Measurements from ENCODE around the gene RAX2.
A peak's percentile ranks its signal among the peaks of the same experiment; 100 is the strongest.

Gene RAX2

DNA sequence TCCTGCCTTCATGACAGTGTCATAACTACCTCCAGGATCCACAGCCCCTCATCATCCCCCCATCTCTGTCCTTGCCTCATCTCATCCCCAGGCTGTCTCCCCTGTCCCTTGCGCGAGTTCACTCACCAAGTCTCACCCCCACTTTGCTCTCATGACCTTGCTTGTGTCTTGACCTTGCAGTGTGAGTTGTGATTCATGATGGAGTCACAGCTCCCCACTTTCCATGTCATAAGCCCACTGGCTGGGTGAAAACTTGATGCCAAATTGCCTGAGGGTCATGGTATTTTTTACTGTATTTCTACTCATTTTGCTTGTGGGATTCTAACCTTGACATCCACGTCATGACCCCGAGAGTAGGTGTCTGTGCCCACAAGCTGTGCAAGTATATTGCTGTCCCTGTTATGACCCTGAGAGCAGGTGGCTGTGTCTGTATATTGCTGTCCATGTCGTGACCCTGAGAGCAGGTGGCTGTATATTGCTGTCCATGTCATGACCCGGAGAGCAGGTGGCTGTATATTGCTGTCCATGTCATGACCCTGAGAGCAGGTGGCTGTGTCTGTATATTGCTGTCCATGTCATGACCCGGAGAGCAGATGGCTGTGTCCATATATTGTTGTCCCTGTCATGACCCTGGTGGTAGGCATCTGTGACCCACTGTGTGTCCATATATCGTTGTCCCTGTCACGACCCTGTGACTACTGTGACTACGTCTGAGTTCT is 34.4 kb downstream of the RAX2 start:
- intact Hi-C loops (cut with DNase I), result no loop called here
- no peak for DNase-seq

DNA sequence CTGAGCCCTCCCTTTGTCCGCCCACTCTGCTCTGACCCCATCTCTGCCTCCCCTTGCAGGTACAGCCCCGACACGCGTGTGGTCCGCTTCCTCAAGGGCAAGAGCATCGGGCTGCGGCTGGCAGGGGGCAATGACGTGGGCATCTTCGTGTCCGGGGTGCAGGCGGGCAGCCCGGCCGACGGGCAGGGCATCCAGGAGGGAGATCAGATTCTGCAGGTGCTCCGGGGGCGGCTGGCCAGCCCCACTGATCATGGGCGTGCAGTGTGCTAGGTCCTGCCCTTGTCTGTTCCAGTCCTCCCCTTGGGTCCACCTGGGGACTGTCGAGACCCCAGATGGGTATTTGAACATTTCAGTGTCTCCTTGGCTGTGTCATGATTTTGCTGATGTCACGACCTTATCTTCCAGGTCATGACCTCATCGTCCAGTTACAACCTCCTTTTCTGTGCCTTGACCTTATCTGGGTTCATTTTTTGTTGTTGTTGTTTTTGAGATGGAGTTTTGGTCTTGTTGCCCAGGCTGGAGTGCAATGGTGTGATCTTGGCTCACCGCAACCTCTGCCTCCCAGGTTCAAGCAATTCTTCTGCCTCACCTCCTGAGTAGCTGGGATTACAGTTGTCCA is 35.8 kb downstream of the RAX2 start:
- no peak for DNase-seq
- intact Hi-C loops (cut with DNase I), result no loop called here

DNA sequence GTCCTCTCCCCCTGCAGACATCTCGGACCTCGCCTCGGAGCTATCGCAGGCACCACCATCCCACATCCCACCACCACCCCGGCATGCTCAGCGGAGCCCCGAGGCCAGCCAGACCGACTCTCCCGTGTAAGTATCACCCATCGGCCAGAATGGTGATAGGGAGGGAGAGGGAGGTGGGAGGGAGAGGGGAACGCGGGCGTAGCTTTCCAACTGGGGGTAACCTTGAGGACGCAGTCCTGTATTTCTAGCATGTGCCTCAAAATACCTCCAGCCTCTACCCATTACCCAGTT is 37.8 kb downstream of the RAX2 start:
- DNase-seq, result no peak
- intact Hi-C loops (cut with DNase I), result no loop called here

DNA sequence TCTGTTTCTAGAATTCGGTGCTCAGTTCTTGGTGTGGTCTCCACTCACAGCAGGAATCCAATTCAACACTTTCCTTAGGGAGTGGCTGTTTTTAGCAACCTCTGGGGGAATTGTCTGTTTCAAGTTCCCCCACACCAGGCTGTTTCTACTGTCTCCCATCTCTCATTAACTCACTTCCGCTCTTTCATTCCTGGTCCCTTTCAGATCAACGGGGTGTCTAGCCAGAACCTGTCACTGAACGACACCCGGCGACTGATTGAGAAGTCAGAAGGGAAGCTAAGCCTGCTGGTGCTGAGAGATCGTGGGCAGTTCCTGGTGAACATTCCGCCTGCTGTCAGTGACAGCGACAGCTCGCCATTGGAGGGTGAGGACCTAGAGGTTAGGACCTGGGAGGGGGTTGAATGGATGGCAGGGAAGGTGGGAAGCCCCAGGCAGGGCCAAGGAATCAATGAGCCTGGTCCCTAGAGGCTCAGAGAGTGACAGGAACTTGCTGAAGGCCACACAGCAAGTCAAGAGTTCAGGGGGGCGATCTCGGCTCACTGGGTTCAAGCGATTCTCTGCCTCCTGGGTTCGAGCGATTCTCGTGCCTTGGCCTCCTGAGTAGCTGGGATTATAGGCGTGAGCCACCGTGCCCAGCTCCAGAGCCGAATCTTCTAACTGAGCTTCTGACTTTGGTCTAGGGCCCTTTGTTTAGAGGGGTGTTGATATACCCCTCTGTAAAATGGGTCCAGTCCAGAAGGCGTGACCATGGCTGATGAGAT is 38.3 kb downstream of the RAX2 start:
- no peak for DNase-seq
- intact Hi-C loops (cut with DNase I), result no loop called here

DNA sequence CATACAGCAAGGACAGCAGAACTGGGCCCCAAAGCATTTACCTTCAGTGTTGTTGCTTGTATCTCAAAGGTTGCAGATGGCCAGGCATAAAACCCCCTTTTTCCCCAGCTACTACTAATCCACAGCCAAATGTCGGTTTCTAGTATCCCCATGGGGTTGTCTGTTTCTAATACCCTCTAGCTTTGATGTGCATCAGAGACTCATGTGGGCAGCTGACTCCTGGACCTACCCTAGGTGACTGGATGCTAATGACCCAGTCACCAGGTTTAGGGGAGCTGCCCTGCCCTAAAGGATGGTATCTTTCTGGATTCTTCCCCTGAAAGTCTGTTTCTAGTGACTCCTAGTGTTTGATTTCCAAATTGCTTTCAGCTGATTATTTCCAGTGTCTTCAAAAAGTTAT is 39.9 kb downstream of the RAX2 start:
- intact Hi-C loops (cut with DNase I), result no loop called here

DNA sequence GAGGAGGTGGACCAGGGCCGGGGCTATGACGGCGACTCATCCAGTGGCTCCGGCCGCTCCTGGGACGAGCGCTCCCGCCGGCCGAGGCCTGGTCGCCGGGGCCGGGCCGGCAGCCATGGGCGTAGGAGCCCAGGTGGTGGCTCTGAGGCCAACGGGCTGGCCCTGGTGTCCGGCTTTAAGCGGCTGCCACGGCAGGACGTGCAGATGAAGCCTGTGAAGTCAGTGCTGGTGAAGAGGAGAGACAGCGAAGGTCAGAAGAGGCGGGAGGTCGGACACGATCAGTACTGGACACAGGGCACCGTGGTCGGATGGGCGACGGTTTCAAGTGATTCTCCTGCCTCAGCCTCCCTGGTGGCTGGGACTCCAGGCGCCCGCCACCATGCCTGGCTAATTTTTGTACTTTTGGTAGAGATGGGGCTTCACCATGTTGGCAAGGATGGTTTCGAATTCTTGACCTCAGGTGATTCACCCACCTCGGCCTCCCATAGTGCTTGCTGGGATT is 41.5 kb downstream of the RAX2 start:
- intact Hi-C loops (cut with DNase I), result no loop called here
- DNase-seq, result no peak

More for the DNA sequence above, 39.9 kb downstream of the RAX2 start:
- DNase-seq, result no peak

DNA sequence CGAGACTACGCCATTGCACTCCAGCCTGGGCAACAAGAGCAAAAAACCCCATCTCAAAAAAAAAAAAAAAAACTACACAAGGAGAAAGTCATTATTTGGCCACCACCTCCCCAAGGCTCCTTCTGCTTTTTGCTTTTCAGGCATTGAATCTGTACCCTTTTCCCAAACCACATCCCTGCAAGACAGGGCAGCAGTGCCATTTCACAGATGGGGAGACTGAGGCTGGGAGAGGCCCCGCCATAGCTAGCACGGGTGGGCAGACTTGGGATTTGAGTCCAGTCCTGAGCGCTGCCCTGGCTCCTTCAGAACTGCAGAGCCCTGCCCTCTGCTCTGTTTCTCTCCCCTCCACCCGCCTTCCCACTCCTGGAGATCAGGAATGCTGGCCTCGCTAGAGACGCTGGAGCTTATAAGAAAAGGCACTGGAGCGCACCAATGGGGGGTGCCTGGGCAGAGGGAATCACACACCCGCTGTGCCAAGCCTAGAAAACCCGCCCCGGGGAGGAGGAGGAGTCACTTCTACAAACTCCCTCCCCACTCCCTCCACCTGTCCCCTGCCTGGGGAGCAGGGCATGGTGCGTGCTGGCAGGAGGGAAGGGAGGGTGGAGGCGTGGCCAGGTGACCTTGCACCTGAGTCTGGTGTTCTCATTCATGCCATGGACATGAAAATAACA is 46.3 kb downstream of the RAX2 start:
- DNase-seq, result no peak
- intact Hi-C loops (cut with DNase I), result no loop called here

DNA sequence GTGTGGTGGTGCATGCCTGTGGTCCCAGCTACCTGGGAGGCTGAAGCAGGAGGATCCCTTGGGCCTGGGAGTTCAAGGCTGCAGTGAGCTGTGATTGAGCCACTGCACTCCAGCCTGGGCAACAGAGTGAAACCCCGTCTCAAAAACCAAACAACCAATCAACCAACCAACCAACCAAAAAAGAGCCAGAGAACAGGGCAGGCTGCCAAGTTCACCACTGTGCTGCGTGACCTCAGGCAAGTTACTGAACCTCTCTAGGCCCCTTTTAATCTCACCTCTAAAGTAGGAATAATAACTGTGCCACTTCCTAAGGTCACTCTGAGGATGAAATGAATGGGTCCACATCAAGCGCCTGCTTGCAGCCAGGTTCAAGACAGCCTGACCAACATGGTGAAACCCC is 46.9 kb downstream of the RAX2 start:
- intact Hi-C loops (cut with DNase I), result no loop called here
- no peak for DNase-seq

DNA sequence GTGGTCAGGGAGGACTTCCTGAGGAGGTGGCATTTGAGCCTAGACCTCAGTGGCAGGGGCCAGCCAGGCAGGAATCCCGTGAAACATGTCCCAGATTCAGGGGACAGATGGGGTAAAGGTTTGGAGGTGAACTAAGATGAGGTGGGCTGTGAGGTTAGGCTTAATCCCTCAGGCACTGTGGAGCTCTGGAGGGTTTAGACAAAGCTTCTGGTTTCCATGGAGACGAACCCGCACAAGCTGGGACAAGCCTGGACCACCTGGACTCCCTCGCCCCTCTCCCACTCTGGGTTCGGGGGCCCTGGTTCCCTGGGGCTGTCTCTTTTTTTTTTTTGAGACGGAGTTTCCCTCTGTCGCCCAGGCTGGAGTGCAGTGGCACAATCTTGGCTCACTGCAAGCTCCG is 48.1 kb downstream of the RAX2 start:
- intact Hi-C loops (cut with DNase I), result no loop called here

DNA sequence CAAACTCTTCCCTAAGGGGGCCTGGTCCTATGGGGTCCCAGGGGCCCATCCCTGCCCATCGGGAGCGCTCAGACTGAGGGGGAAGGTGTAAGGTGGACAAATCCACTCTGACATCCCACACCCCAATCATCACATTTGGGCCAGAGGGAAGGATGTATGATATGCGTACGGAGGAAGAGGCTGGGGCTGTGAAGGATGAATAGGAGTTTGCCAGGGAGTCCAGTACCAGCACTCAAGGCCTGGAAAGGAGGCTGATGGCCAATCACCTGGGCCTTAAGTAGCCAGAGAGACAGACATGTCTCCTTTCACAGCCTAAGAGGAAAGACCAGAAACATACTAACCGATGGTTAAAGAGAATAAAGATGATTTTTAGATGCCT is 48.9 kb downstream of the RAX2 start:
- no peak for DNase-seq
- intact Hi-C loops (cut with DNase I), result no loop called here

More for the DNA sequence above, 48.1 kb downstream of the RAX2 start:
- DNase-seq, result no peak

DNA sequence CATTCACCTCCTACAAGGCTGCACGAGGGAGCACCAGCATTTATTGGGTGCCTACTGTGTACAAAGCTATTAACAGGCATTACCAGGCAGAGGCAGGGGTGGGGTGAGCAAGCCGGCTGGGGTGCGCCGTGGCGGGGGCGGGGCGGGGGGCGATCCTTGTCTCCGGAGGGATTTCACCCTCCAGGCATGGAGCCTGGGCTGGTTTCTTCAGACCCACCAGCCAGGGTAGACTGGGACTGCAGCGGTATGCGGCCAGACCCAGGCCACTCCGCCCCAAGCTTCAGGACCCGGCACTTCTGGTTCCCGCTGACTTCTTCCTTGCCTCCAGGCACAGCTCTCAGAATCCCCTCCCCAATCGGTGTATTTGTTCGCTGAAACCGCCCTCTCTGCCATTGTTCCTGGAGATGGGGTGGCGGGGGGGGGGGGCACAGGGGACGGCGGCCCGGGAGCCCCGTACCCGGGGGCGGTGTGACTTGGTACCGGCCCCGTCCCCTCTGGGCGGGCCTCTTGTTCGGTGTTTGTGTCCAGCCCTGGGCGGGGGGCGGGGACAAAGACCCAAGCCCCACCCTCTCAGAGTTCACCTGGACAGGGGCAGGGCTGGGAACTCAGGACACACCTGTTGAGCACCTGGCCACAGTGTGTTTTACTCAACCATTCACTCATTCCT is 49.5 kb downstream of the RAX2 start:
- DNase-seq, result no peak
- intact Hi-C loops (cut with DNase I), result no loop called here

DNA sequence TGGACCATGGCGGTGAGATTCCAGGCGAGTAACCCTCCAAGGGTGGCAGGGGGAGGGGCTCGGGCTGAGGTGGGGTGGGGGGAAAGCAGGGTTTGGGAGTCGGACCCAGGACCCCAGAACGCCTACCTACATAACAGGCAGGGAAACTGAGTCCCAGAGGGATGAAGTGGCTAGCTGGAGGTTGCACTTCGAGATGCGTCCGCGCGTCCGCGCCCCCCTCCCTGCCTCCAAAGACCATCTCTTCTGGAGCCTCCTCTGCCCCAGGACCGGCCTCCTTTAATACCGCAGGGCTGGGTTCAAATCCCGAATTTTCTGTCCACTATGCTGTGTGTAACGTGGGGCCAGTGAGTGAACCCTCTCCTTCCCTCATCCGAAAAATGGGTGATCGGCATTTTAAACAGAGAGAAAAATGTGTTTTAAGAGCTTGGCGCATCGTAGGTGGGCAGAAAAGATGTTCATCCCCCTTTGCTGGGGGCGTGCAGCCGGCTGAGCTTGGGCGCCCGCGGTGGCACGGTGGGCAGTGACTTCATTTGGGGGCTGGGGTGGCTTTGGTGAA is 50.1 kb downstream of the RAX2 start:
- intact Hi-C loops (cut with DNase I), result no loop called here
- no peak for DNase-seq

DNA sequence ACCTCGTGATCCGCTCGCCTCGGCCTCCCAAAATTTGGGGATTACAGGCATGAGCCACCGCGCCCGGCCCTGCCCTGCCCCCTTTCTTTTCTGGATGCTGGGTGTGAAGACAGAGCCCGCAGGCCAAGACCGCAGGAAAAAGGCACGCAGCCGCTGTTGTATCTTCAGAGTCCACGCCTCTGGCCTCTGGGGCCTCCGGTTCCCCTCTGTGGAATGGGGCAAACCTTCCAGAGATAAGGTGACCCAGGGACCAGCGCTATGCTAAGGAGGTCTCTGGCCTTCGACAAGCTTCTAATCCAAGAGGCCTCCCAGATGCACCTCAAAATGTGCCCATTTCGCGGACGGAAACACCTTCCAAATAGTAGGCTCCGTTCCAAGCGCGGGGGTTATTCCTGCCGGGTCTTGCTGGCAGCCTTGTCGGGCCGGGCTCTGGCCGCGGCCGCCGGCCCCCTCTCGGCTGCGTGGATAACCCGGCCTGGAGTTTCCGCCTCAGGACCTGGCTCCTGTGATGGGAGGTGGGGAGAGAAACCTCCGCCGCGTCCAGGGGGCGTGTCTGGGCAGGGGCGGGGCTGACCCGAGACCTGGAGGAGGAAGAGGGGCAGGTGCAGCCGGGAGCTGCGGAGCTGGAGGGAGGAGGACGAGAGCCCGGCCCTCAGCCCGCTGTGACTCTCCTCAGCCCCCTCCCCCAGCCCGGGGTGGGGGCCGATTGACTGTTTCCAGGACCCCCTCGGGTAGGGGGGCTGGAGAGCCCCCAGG is 50.7 kb downstream of the RAX2 start:
- intact Hi-C loops (cut with DNase I), result no loop called here

DNA sequence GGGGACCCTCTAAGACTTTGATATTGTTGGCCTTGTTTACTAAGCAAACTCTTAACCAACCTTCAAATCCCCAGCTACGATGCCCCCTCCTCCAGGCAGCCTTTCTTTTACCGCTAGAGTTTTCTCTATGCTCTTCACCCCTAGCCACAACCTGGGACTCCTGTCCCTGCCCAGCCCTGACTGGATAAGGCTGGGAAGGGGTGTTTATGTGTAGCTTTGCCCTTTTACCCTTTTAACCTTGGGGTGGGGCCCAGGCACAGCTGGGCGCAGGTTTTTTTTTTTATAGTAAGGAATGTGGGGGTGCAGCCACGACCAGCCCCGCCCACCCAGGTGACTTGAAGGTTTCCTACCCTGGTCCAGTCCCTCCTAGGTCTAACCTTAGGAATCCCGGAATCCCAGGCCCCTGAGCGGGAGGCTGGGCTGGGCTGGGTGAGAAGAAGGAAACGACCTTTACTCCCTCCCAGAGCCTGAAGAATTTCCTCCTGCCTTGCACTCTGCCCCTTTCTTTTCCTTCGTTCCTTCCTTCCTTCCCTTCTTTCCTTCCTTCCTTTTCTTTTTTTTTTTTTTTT is 51.6 kb downstream of the RAX2 start:
- no peak for DNase-seq
- intact Hi-C loops (cut with DNase I), result no loop called here

More for the DNA sequence above, 50.7 kb downstream of the RAX2 start:
- peak in 8 of 10 donors; percentile 42 to 93 (median 46) for DNase-seq

DNA sequence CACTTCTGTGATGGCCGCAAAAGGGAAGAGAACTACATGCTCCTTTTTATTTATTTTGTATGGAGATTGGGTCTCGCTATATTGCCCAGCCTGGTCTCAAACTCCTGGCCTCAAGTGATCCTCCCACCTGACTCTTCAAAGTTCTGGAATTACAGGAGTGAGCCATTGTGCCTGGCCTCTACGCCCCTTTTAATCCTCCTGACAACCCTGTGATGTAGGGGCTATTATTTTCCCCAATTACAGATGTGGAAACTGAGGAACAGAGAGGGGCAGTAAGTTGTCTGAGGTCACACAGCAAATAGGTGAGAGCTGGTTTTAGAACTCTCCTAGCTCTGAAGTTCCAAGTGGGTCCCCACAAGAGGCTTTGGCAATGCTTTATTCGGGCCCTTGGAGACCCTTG is 52.2 kb downstream of the RAX2 start:
- intact Hi-C loops (cut with DNase I), result loop anchor here (10.0 kb wide), 2 partner anchors 165 to 415 kb away; partner anchors contain the start of gene MFSD12
- DNase-seq, result no peak
